ENCODE results near the gene MRPL16. TPM values are rescaled to one million over a fixed set of nuclear protein-coding genes. Genes with fewer than 3 reads are reported as not detected.

MRPL16 gene
- total and polyA plus RNA-seq, 9 donors: 32.8 to 38.6 (median 37.1) TPM

Other genes with a start within 250 kb of the MRPL16 start
- gene OSBP, start 195.0 kb downstream of the MRPL16 start, total RNA-seq: 32.6 TPM
- 10 to 100 TPM; 36.9 to 60.3 (median 47.9) TPM for gene OSBP, start 195.0 kb downstream of the MRPL16 start, polyA plus RNA-seq (ENCODE audit: insufficient read depth in 1 of 8, insufficient read length in 8 of 8, low replicate concordance in 1 of 8)
- 8.2 TPM for gene PATL1, start 141.7 kb downstream of the MRPL16 start, total RNA-seq
- gene PATL1, start 141.7 kb downstream of the MRPL16 start, polyA plus RNA-seq (ENCODE audit: insufficient read depth in 1 of 8, insufficient read length in 8 of 8, low replicate concordance in 1 of 8): 10 to 100 TPM; 22.4 to 28.7 (median 25.8) TPM
- not detected for gene OR10V1, start 96.9 kb downstream of the MRPL16 start, total RNA-seq
- not detected for gene OR10V1, start 96.9 kb downstream of the MRPL16 start, polyA plus RNA-seq (ENCODE audit: insufficient read depth in 1 of 8, insufficient read length in 8 of 8, low replicate concordance in 1 of 8)
- 4.7 TPM for gene STX3, start 55.4 kb downstream of the MRPL16 start, total RNA-seq
- gene STX3, start 55.4 kb downstream of the MRPL16 start, polyA plus RNA-seq (ENCODE audit: insufficient read depth in 1 of 8, insufficient read length in 8 of 8, low replicate concordance in 1 of 8): 1 to 10 TPM; 3.1 to 8.9 (median 4.3) TPM
- gene CBLIF, start 34.7 kb upstream of the MRPL16 start, total RNA-seq: not detected
- gene CBLIF, start 34.7 kb upstream of the MRPL16 start, polyA plus RNA-seq (ENCODE audit: insufficient read depth in 1 of 8, insufficient read length in 8 of 8, low replicate concordance in 1 of 8): under 1 TPM in 2 of 8 donors, not detected in 6; 0.21 to 0.49 TPM
- gene TCN1, start 55.7 kb upstream of the MRPL16 start, total RNA-seq: not detected
- gene TCN1, start 55.7 kb upstream of the MRPL16 start, polyA plus RNA-seq (ENCODE audit: insufficient read depth in 1 of 8, insufficient read length in 8 of 8, low replicate concordance in 1 of 8): under 1 TPM in 4 of 8 donors, not detected in 4; 0.20 to 0.38 (median 0.28) TPM
- gene OOSP3, start 68.0 kb upstream of the MRPL16 start, total RNA-seq: not detected
- not detected for gene OOSP3, start 68.0 kb upstream of the MRPL16 start, polyA plus RNA-seq (ENCODE audit: insufficient read depth in 1 of 8, insufficient read length in 8 of 8, low replicate concordance in 1 of 8)
- gene OOSP1, start 127.7 kb upstream of the MRPL16 start, total RNA-seq: not detected
- not detected for gene OOSP1, start 127.7 kb upstream of the MRPL16 start, polyA plus RNA-seq (ENCODE audit: insufficient read depth in 1 of 8, insufficient read length in 8 of 8, low replicate concordance in 1 of 8)
- gene OOSP4A, start 153.3 kb upstream of the MRPL16 start, total RNA-seq: not detected
- gene OOSP4A, start 153.3 kb upstream of the MRPL16 start, polyA plus RNA-seq (ENCODE audit: insufficient read depth in 1 of 8, insufficient read length in 8 of 8, low replicate concordance in 1 of 8): not detected
- gene OOSP4B, start 206.4 kb upstream of the MRPL16 start, total RNA-seq: not detected
- gene OOSP4B, start 206.4 kb upstream of the MRPL16 start, polyA plus RNA-seq (ENCODE audit: insufficient read depth in 1 of 8, insufficient read length in 8 of 8, low replicate concordance in 1 of 8): not detected
- not detected for gene OOSP2, start 229.6 kb upstream of the MRPL16 start, total RNA-seq
- not detected for gene OOSP2, start 229.6 kb upstream of the MRPL16 start, polyA plus RNA-seq (ENCODE audit: insufficient read depth in 1 of 8, insufficient read length in 8 of 8, low replicate concordance in 1 of 8)
- gene MS4A3, start 245.9 kb upstream of the MRPL16 start, total RNA-seq: 0.49 TPM
- 1 to 10 TPM in 4 of 8 donors, under 1 TPM in 4; 0.36 to 2.0 (median 0.99) TPM for gene MS4A3, start 245.9 kb upstream of the MRPL16 start, polyA plus RNA-seq (ENCODE audit: insufficient read depth in 1 of 8, insufficient read length in 8 of 8, low replicate concordance in 1 of 8)

All from muscle of leg (tissue), 9 donors.